Measurements from ENCODE around the gene DLAT. TPM values are rescaled to one million over a fixed set of nuclear protein-coding genes. Genes with fewer than 3 reads are reported as not detected.
"Not testable (repeated sequence)": the region's sequence is repeated elsewhere in the genome, so short reads cannot be mapped to it uniquely, and the experiment has no call there.

Gene DLAT
- total RNA-seq, 4 donors from 2014 or later = 11.8 to 32.7 (median 24.7) TPM

- TF ChIP-seq CTCF (IDR thresholded peaks at IDR 0.05) = peak; percentile 18 to 34 (median 25)
- intact Hi-C loops (cut with DNase I; ENCODE audit: low total_unique reads); H3K27me3 ChIP-seq; H3K4me3 ChIP-seq; H3K4me1 ChIP-seq; DNase-seq; H3K36me3 ChIP-seq; H3K9me3 ChIP-seq: not testable (repeated sequence)
- peak overlapping the region in 1 of 2 donors; percentile 21 for H3K27ac ChIP-seq
Observed at GRCh38 chr11:111996669-111997068, 28.5 kb upstream of the DLAT start.

- no peak for DNase-seq
- intact Hi-C loops (cut with DNase I; ENCODE audit: low total_unique reads) = no loop called here
- Histone ChIP-seq H3K4me1 (no peaks in the 10 kb centered on the region), H3K36me3 (no peaks in the 10 kb centered on the region), H3K27ac (no peak overlapping the region), H3K9me3 (no peaks in the 10 kb centered on the region), H3K27me3 (no peaks in the 10 kb centered on the region), H3K4me3 (no peak overlapping the region)
- TF ChIP-seq CTCF (IDR thresholded peaks at IDR 0.05) (no peak), POLR2A (IDR thresholded peaks at IDR 0.05) (no peak)
Observed at GRCh38 chr11:111999111-111999510, 26.1 kb upstream of the DLAT start.

- H3K4me3 ChIP-seq = no peak overlapping the region
- H3K4me1 ChIP-seq = no peaks in the 10 kb centered on the region
- H3K27me3 ChIP-seq = no peaks in the 10 kb centered on the region
- intact Hi-C loops (cut with DNase I; ENCODE audit: low total_unique reads) = no loop called here
- TF ChIP-seq CTCF (IDR thresholded peaks at IDR 0.05) (no peak), POLR2A (IDR thresholded peaks at IDR 0.05) (no peak)
- no peaks in the 10 kb centered on the region for H3K9me3 ChIP-seq
- DNase-seq = no peak
- H3K36me3 ChIP-seq = no peaks in the 10 kb centered on the region
- no peak overlapping the region for H3K27ac ChIP-seq
Observed at GRCh38 chr11:112000703-112001102, 24.5 kb upstream of the DLAT start.

- H3K36me3 ChIP-seq = no peaks in the 10 kb centered on the region
- no peak for TF ChIP-seq CTCF (IDR thresholded peaks at IDR 0.05)
- TF ChIP-seq POLR2A (IDR thresholded peaks at IDR 0.05) = no peak
Observed at GRCh38 chr11:112002491-112003216, 22.6 kb upstream of the DLAT start.

GRCh38 chr11:112004389-112004788, 20.8 kb upstream of the DLAT start:
- Histone ChIP-seq H3K4me3 (no peak overlapping the region), H3K36me3 (no peaks in the 10 kb centered on the region), H3K4me1 (no peaks in the 10 kb centered on the region), H3K27me3 (no peaks in the 10 kb centered on the region), H3K27ac (no peak overlapping the region), H3K9me3 (no peaks in the 10 kb centered on the region)
- intact Hi-C loops (cut with DNase I; ENCODE audit: low total_unique reads) = no loop called here
- no peak for TF ChIP-seq CTCF (IDR thresholded peaks at IDR 0.05)
- no peak for TF ChIP-seq POLR2A (IDR thresholded peaks at IDR 0.05)
- DNase-seq = no peak

More at GRCh38 chr11:112002491-112003216, 22.6 kb upstream of the DLAT start:
- DNase-seq = no peak
- Histone ChIP-seq H3K4me3 (no peak overlapping the region), H3K4me1 (no peaks in the 10 kb centered on the region), H3K27ac (no peak overlapping the region), H3K27me3 (no peaks in the 10 kb centered on the region), H3K9me3 (no peaks in the 10 kb centered on the region)
- intact Hi-C loops (cut with DNase I; ENCODE audit: low total_unique reads) = no loop called here

All from uterus (tissue), 4 donors.